Activated CD4-positive, alpha-beta memory T cell treated with anti-CD3 and anti-CD28 coated beads, Interleukin-2, amount 10 ng/mL, durations not matched to agents 7 days and 5 days (primary cell): ENCODE measurements around the gene HOXC5. TPM values are rescaled to one million over a fixed set of nuclear protein-coding genes. Genes with fewer than 3 reads are reported as not detected.

Experiments used
- CTCF ChIA-PET: fragments of 350-600 bp; sonication (Branson Sonifier 250); formaldehyde crosslinking; loops from one replicate; lab custom pipeline; 2021; ENCODE audit warnings: antibody characterized with exemption, inconsistent platforms; lab: Charles Lee
- POLR2A ChIA-PET: fragments of 350-600 bp; sonication (Branson Sonifier 250); formaldehyde crosslinking; loops from one replicate; lab custom pipeline; 2021; ENCODE audit warnings: antibody characterized with exemption; lab: Charles Lee
- DNase-seq: peaks from one replicate; pipeline ENCODE4 v3.0.0-alpha.2; 2020
- H3K27ac Mint-ChIP-seq: one replicate; pipeline ENCODE4 v1.8.0; 2021; ENCODE audit warnings: mild to moderate bottlenecking, mixed read lengths
- H3K27me3 Mint-ChIP-seq: one replicate; pipeline ENCODE4 v1.8.0; 2021; ENCODE audit warnings: mixed read lengths
- H3K36me3 Mint-ChIP-seq: one replicate; pipeline ENCODE4 v1.8.0; 2021; ENCODE audit warnings: low read depth, mixed read lengths
- H3K4me1 Mint-ChIP-seq: one replicate; pipeline ENCODE4 v1.8.0; 2021; ENCODE audit warnings: mixed read lengths
- H3K4me3 Mint-ChIP-seq: one replicate; pipeline ENCODE4 v1.8.0; 2021; ENCODE audit warnings: mild to moderate bottlenecking, mixed read lengths
- H3K9me3 Mint-ChIP-seq: one replicate; pipeline ENCODE4 v1.8.0; 2021; ENCODE audit warnings: mixed read lengths
- total RNA-seq, 2 experiments: library from RNA; stranded (reverse); gene quantifications; one replicate each; pipeline ENCODE4 v1.2.3, GENCODE V29; 2021

The HOXC5 gene
- total RNA-seq, 2 experiments from 2014 or later = not detected

DNA sequence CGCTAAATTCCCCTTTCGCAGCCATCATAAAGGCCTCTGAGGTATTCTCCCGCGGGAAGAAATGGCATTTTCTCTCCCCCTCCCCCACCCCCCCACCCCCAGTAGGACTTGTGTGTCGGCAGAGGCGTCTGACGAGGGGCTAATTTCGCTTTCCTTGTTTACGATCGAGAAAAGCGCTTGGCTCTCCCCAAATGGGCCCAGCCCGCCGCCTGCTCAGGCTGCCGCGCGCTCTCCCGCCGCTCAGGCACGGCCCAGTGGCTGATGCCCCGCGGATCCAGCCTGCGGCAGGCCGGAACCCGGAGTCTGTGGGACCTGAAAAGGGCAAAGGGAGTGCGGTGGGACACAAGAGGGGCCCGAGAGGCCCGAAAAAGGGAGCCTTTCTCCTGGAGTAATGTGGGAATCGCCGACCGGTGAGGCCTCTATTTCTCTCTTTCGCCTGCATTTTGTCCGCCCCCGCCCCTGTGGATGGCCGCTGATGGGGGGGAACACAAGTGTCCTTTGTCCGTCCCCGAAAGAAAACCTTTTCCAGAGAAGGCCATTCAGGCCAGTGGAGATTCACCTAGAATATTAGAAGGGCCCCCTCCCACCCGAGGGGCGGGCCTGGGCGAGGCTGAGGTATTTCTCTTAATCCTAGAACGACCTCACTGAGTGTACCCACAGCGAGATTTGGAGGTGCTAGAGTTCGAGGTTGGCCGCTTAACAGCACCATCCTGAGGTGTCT lies 13.6 kb upstream of the HOXC5 start:
- POLR2A ChIA-PET = no interaction called here
- H3K36me3 Mint-ChIP-seq = no peaks in the 10 kb centered on the region
- peaks cover 71% of the 10 kb centered on the region for H3K27me3 Mint-ChIP-seq
- no peak for DNase-seq
- CTCF ChIA-PET = no interaction called here
- H3K4me3 Mint-ChIP-seq = no peak overlapping the region
- H3K4me1 Mint-ChIP-seq = peaks cover 23% of the 10 kb centered on the region
- no peak overlapping the region for H3K27ac Mint-ChIP-seq
- no peaks in the 10 kb centered on the region for H3K9me3 Mint-ChIP-seq

DNA sequence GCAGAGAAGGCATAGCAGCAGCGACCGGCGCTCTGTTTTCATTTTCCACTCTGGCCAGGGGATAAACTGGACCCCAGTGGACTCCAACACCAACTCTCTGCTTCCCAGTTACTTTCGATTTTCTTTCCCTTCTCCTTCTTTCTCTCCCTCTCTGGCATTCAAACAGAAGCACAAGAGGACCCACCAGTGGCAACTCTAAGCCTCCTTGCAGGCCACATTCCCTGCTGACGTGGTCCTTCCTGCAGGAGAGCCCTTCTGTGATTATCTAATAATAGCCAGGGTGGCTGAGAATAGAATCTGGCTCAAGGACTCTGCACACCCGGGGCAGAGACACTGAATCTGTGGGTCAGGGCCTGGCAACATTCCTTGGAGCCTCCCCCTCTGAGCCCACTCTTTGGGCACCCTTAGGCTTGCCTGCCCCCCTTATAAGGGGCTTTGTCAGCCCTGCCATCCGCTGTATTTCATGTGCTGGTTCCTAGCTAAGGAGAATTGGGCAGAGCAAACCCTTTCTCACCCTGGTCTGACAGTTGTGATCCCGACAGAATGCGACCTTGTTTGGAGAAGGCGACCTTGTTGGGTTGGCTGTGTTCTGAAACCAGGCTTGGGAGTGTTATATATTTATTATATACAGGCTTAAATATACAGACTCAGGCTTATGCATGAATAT lies 12.8 kb upstream of the HOXC5 start:
- H3K4me1 Mint-ChIP-seq = peaks cover 18% of the 10 kb centered on the region
- ChIA-PET POLR2A (no interaction called here), CTCF (interaction anchor here (1.0 kb wide), 1 partner anchor 172 kb away, joined by 3 read pairs; no protein-coding TSS in a partner anchor)
- H3K36me3 Mint-ChIP-seq = no peaks in the 10 kb centered on the region
- peaks cover 70% of the 10 kb centered on the region for H3K27me3 Mint-ChIP-seq
- H3K9me3 Mint-ChIP-seq = no peaks in the 10 kb centered on the region
- H3K27ac Mint-ChIP-seq = no peak overlapping the region
- no peak overlapping the region for H3K4me3 Mint-ChIP-seq
- no peak for DNase-seq

DNA sequence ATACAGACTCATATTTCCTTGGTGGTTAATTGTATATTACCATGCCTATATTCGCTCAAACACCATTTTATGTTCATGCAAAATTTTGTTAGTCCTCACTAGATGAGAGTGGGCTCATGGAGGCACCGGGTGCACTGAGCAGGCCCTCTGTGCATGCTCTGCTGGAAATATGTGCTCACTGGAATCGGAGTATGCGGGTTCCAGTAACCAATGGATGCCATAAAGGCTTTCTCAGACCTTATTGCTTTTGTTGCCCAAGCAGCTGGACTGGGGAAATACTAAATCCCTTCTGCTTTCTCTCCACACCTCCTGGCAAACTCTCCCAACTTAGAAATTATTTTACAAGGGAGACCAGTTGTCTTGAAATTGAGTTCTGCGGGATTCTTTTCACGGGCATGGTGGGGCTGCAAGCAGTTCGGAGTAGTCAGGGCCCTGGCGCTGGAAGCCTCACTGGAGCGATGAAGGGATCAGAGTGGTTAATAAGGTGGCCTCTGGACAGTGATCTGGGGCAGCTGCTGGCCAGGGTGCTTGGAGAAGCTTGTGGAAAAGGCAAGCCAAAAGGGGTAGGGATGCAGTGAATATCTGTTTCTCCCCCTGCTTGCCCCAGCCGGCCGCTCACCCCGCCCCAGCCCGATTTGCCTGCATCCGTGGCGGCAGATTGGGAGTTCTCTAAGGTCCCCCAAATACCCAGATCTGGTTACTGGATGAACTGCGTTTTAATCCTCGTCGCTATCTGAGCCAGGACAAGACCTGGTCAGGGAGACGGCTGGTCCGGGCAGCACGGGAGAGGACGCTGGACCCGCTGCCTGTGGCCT lies 12.1 kb upstream of the HOXC5 start:
- Mint-ChIP-seq H3K4me1 (peaks cover 17% of the 10 kb centered on the region), H3K27ac (no peak overlapping the region), H3K36me3 (no peaks in the 10 kb centered on the region), H3K9me3 (no peaks in the 10 kb centered on the region), H3K27me3 (peaks cover 69% of the 10 kb centered on the region), H3K4me3 (no peak overlapping the region)
- ChIA-PET POLR2A (interaction anchor here (1.3 kb wide), 1 partner anchor 32 kb away, joined by 4 read pairs; no protein-coding TSS in a partner anchor), CTCF (interaction anchor here (1.0 kb wide), 1 partner anchor 171 kb away, joined by 3 read pairs; no protein-coding TSS in a partner anchor)
- DNase-seq = no peak

DNA sequence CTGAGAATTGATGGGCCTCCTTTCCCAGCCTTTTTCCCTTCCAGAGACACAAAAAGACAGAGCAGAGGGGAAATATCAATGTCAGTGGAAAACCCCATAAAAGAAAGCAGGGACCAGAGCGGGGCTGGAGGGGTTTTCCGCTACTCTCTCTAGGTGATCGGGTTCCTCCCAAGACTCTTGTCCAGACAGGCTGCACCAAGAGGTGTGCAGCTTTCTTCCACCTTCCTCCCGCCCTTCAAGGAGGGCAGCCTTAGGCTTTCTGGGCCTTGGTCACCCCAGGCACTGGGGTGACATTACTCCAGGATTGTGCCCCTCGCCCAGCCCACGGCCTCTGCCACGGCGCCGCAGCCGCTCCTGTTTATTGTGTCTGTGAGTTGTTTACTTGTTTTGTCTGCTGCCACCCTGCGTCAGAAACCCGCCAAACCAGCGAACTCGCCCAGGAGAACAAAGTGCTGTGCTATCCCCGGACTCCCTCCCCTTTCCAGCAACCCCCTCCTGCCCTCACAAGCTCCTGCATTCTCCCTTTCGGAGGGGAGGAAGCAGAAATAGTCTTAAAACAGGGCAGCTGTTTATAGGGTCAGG lies 11.3 kb upstream of the HOXC5 start:
- no peak overlapping the region for H3K27ac Mint-ChIP-seq
- peaks cover 71% of the 10 kb centered on the region for H3K27me3 Mint-ChIP-seq
- no peaks in the 10 kb centered on the region for H3K36me3 Mint-ChIP-seq
- H3K9me3 Mint-ChIP-seq = no peaks in the 10 kb centered on the region
- ChIA-PET CTCF (interaction anchor here (0.8 to 1.3 kb wide), 3 partner anchors 13 to 193 kb away, joined by 3 read pairs; partner anchors contain the start of gene HOXC8), POLR2A (interaction anchor here (1.3 kb wide), 1 partner anchor 31 kb away, joined by 4 read pairs; no protein-coding TSS in a partner anchor)
- H3K4me3 Mint-ChIP-seq = no peak overlapping the region
- DNase-seq = no peak
- H3K4me1 Mint-ChIP-seq = peaks cover 17% of the 10 kb centered on the region

DNA sequence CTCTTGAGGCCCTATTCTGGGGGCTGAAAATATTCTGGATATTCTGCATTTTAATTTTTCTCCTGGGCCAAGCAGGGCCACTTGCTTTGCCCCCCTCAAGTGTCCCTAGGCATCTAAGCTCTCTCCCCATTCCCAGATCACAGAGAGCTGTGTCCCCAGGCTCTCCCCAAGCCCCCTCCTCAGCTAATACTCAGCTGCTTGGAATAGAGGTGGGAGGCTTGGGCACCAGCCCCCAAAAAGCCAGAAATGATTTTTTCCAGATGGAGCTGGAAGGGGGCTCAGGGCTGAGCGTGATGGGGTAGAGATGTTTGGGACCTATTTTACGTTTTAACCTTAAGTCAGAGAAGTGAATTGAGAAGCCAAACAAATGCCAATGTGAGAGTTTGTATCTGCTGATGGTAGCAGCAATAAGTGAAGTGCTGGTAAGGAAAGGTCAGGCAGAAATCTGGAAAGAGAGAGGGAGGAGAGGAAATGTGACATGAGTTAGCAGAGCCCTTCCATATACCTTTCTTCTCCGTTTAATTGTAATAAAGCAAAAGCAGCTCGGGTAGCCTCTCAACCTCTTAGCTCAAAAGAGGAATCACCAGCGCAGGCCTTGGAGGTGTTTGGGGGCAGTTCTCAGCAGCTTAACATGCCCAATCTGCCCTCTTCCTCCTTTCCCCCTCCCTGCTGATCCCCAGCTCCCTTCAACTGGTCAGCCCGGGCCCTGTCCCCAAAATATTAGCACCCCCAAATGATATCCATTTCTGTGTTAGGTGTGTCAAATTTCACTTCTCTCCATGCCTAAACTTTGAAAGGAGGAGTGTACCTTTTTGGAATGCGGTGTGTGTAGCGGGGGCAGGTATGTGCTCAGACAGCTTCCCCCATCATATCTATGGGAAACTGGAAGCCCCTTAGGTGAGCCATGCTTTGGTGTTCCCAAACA lies 9.6 kb upstream of the HOXC5 start:
- Mint-ChIP-seq H3K27me3 (peaks cover 77% of the 10 kb centered on the region), H3K27ac (no peak overlapping the region), H3K4me3 (no peak overlapping the region), H3K36me3 (no peaks in the 10 kb centered on the region), H3K9me3 (no peaks in the 10 kb centered on the region), H3K4me1 (peaks cover 13% of the 10 kb centered on the region)
- ChIA-PET CTCF (interaction anchor here (0.8 to 3.1 kb wide), 7 partner anchors 9 to 194 kb away, joined by 3 to 23 read pairs (median 3); partner anchors contain the start of gene HOXC5), POLR2A (interaction anchor here (1.5 kb wide), 2 partner anchors 9 to 13 kb away, joined by 4 read pairs; partner anchors contain the start of gene HOXC5)
- DNase-seq = no peak

DNA sequence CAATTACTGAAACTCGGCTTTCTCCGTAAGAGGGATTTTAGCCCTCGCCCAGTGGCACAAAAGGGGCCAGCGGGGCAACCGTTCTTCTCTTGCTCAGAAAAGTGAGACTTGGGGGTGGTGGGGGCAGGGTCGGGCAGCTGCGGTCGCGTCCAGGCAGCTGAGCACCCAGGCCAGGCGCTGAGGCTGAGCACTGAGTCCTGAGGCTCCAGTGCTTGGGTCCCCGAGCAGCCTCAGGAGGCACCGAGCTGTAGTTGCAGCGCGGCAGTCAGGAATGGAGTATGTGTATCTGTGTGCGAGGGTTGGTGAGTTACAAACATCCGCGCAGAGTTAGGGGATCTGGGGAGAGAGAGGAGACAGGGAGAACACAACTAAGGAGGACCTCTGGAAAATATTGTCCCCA lies 8.7 kb upstream of the HOXC5 start:
- POLR2A ChIA-PET = interaction anchor here (1.5 kb wide), 2 partner anchors 8 to 14 kb away, joined by 4 read pairs; partner anchors contain the start of gene HOXC5
- CTCF ChIA-PET = interaction anchor here (1.2 to 3.1 kb wide), 4 partner anchors 8 to 168 kb away, joined by 3 to 23 read pairs (median 4); partner anchors contain the start of gene HOXC5
- no peaks in the 10 kb centered on the region for H3K36me3 Mint-ChIP-seq

DNA sequence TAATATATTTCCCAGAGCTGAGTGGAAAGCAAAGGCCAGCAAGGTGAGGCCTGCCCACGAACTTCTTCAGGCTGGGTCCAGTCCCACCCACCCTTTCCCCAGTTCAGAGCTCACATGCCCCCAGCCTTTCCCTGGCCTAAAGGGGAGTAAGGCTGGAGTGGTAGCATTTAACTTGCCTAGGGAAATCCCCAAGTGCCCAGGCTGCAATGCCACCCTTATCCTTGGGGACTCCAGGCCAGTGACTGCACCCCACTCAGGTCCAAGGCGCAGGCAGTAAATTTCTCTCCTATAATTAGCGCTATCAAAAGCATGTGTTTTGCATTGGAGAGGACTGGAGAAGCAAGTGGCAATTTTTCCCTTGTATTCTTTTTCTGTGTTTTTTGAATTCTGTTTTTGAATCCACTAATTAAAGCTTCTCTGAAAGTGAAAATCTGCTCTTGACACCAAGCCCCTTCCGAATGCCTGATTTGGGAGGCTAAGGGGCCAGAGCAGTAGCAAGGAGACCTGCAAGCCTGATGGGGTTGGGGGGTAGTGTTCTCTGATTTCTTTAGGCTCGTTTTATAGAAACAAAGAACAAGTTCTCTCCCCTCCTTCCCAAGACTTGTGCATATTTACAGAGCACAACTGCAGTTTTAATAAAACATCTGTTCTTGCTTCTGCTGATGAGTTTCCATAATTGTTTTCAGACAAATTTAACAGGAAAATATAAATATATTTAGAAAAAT lies 8.1 kb upstream of the HOXC5 start:
- POLR2A ChIA-PET = interaction anchor here (1.2 to 1.5 kb wide), 2 partner anchors 24 to 44 kb away, joined by 3 read pairs; no protein-coding TSS in a partner anchor
- no peaks in the 10 kb centered on the region for H3K36me3 Mint-ChIP-seq

More for the DNA sequence above, 8.7 kb upstream of the HOXC5 start:
- Mint-ChIP-seq H3K27ac (no peak overlapping the region), H3K9me3 (no peaks in the 10 kb centered on the region), H3K4me3 (no peak overlapping the region), H3K4me1 (peaks cover 15% of the 10 kb centered on the region), H3K27me3 (peaks cover 83% of the 10 kb centered on the region)
- no peak for DNase-seq

DNA sequence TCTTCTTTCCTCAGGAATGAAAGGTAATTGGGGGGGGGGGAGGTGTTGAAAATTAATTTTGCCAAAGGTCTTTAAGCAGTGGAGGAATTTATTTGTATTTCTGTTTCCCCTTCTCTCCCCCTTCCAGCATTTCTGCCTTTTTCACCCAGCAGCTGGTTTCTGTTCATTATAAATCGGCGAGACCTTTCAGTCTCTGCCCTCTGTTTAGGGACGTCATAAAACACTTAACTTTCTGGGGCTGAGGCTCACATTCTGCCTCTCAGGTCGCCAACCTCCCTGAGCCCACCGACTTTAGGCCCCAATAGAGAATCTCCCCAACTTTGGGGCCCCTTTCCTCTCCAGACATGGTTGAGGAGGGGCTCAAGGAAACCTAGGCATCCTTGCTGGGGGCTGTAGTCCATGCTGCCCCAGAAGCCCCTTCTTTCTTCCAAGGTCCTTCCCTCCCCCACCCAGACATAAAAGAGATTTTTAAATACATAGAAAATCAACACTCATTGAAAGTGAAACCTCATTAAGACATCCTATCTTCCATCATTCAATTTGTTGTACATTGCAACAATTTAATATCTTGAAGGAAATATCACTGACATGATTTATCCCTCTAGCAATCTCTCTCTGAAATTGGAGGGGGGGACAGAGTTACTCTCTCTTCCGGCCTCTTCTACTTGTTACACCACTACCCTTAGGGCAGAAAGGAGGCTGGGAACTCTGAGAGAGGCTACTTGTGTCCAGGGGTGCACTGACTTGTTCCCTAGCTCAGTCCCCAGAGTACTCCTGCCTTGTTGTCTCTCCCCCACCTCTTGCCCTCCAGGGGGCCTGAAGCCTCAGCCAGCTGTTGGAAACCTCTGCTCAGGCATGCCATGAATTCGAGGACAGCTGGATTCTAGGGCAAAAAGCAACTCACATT lies 7.1 kb upstream of the HOXC5 start:
- ChIA-PET POLR2A (interaction anchor here (1.2 to 1.5 kb wide), 2 partner anchors 23 to 45 kb away, joined by 3 read pairs; no protein-coding TSS in a partner anchor), CTCF (interaction anchor here (0.7 to 1.9 kb wide), 3 partner anchors 8 to 181 kb away, joined by 3 to 8 read pairs (median 3); no protein-coding TSS in a partner anchor)
- DNase-seq = no peak
- Mint-ChIP-seq H3K4me3 (no peak overlapping the region), H3K9me3 (no peaks in the 10 kb centered on the region), H3K36me3 (no peaks in the 10 kb centered on the region), H3K27ac (no peak overlapping the region), H3K27me3 (peaks cover 84% of the 10 kb centered on the region), H3K4me1 (peaks cover 16% of the 10 kb centered on the region)

More for the DNA sequence above, 8.1 kb upstream of the HOXC5 start:
- H3K4me1 Mint-ChIP-seq = peaks cover 17% of the 10 kb centered on the region
- H3K27ac Mint-ChIP-seq = no peak overlapping the region
- H3K27me3 Mint-ChIP-seq = peaks cover 83% of the 10 kb centered on the region
- H3K9me3 Mint-ChIP-seq = no peaks in the 10 kb centered on the region
- no peak for DNase-seq
- H3K4me3 Mint-ChIP-seq = no peak overlapping the region
- CTCF ChIA-PET = interaction anchor here (0.7 to 3.1 kb wide), 3 partner anchors 7 to 168 kb away, joined by 3 to 23 read pairs (median 6); partner anchors contain the start of gene HOXC5

DNA sequence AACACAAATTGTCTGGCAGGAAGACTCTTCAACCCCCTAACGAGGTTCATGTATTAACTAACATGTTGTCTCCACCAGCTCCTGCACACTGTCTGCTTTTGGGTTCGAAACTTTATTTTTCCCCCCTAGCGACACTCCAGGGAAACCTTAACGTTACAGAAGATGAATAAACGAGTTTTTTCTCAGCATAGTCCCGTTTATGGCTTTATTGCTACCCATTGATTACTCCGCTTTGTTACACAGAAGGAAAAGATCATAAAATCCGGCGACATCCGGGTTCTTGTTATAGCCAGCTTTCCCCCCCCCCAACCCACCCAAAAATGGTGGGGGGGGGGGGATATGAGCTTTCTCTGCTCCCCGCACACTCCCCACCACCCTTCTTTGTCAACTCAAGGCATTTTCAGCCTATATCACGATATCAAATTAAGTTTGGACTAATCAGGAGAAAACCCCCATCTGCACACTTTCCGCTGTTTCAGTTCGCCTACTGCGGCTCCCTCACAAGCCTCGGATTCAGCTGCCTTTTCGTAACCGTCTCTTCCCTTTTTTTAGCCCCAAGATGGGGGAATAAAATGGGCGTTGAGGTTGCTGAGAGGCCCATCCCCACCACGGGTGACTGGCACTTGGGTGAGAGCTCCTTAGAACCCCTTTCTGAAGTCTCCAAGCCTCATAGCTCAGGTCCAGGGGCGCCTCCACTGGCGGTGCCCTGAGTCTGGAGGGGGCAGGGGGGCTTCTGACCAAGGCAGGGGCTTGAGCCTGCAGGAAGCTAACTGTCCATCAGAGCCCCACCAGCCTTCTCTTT lies 6.0 kb upstream of the HOXC5 start:
- DNase-seq = no peak
- H3K27ac Mint-ChIP-seq = no peak overlapping the region
- H3K27me3 Mint-ChIP-seq = peaks cover 88% of the 10 kb centered on the region
- ChIA-PET POLR2A (interaction anchor here (1.1 kb wide), 1 partner anchor 9 kb away, joined by 4 read pairs; no protein-coding TSS in a partner anchor), CTCF (interaction anchor here (1.0 to 1.9 kb wide), 3 partner anchors 9 to 180 kb away, joined by 3 to 8 read pairs (median 4); no protein-coding TSS in a partner anchor)
- no peaks in the 10 kb centered on the region for H3K9me3 Mint-ChIP-seq
- H3K4me3 Mint-ChIP-seq = no peak overlapping the region
- H3K36me3 Mint-ChIP-seq = no peaks in the 10 kb centered on the region
- peaks cover 16% of the 10 kb centered on the region for H3K4me1 Mint-ChIP-seq
